SH-SY5Y (cell line): Measurements from ENCODE around the gene LRMDA.

Source experiments
- GATA2 ChIP-seq: IDR thresholded peaks from 2 replicates; pipeline ENCODE4 v1.6.1; 2011; ENCODE audit warnings: mild to moderate bottlenecking, low read depth, low read length
- GATA3 ChIP-seq: IDR thresholded peaks from 2 replicates; pipeline ENCODE4 v1.6.1; 2011; ENCODE audit warnings: low read depth, mild to moderate bottlenecking, low read length, moderate library complexity

- TF ChIP-seq GATA2, result no peak
- TF ChIP-seq GATA3, result no peak
Observed at GRCh38 chr10:75441196-75441595, 9.8 kb downstream of the LRMDA start.
